Left kidney (tissue), 2 donors: Measurements from ENCODE around the gene THSD7A. TPM values are rescaled to one million over a fixed set of nuclear protein-coding genes. Genes with fewer than 3 reads are reported as not detected.

Source experiments
- DNase-seq: peaks from one replicate; pipeline ENCODE4 v3.0.0-alpha.2; 2013
- polyA plus RNA-seq: library from polyadenylated mRNA; unstranded; fragments of 120-200 nt; gene quantifications from one replicate; pipeline ENCODE4 v1.2.1, GENCODE V29; 2013; ENCODE audit not compliant: insufficient read length

THSD7A gene
- polyA plus RNA-seq, 1 donor = 86.9 TPM

DNA sequence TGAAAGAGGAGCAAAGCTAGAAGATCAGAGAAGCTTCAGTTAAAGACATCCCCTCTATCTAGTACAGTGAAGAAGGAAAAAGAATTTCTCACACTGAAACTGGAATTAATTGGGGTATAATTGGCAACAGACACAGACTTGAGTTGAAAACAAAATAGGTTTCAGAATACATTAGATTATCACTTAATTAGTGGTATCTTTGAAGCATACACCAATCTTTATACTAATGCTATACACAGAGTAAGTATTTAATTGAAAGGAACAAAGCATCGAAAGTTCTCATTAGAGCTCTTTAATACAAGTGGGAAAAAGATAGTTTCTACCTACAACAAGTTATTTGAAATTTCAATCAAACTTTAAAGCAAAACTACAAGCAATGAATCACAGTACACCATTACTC is 128.2 kb downstream of the THSD7A start:
- no peak for DNase-seq

DNA sequence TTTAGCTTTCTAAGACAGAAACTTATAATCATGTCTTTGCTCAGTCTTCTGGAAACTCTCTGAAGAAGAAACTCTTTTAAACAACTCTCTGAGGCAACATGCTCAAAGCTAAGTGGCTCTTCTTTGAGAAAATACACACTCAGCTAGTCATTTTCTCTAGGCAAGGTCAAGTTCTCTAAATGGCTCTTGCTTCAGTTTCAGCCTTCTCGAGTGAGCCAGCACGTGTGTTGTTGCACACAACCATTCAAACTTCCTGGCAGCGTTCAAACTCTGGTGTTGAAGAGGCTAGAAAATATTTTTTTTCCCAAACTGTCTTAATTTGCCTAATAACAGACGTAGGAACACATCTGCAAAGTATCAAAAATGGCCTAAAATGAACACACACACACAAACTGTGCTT is 129.1 kb downstream of the THSD7A start:
- no peak for DNase-seq

GRCh38 chr7:11701829-11702560 is 130.0 kb downstream of the THSD7A start:
- DNase-seq = no peak

DNA sequence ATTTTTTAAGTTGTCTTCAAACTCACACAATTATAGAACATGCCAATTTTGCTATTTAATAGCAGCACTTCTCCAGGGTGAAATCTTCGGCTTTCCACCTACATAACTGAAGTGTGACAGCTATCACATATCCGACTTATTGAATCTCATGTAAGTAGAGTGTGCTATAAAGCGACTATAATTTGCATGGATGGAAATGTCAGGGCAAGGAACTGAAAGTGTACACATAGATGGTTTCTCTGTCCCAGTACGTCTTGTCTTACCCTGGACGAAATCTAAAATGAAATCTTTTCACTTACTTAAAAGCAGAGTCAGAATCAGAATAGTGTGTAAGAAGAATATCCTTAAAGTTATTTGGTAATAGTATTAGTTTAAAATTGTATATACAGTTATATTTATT is 132.3 kb downstream of the THSD7A start:
- DNase-seq = no peak

DNA sequence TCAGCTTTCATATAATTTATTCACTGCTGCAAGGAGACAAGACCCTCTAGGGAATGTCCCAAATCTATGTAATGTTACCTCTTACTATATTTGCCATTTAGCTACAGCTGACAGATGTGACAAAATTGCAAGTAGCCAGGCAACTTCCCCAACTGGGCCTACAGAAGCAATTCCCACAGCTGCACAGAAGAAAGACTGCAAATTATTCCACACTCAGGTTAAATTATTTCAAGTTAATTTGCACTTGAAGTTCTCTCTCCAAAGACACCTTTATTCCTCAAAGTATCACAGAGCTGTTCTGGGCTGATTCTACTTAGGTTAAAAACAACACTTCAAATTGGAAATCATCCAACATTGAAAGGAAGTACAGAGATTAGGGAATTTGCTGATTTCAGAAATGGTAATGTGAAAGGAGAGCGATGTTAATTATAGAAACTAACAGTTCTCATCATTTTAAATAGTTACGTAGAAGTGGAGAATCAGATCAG is 133.6 kb downstream of the THSD7A start:
- DNase-seq = no peak

GRCh38 chr7:11690395-11690794 is 141.6 kb downstream of the THSD7A start:
- DNase-seq = no peak

DNA sequence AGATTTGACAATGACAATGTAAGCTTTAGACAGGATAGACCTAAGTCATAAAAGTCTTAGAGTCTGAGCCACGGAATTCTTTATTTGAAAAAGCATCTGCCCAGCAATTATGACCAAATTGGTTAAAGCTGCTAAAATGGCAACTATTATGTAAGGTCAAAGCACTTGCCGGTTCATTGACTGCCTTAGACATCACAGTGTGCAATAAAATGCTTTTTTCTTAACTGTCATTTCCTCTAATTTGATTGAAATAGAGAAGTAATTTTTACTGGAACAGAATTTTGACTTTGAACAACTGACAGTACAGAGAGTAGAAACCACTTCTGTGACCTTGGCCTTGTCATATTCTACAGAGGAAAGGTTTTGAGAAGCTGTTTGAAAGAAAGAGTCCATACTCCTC is 142.9 kb downstream of the THSD7A start:
- no peak for DNase-seq

- DNase-seq = no peak
Measured at GRCh38 chr7:11681461-11681860, 150.5 kb downstream of the THSD7A start.

GRCh38 chr7:11675163-11675562 is 156.8 kb downstream of the THSD7A start:
- no peak for DNase-seq

- no peak for DNase-seq
Measured at GRCh38 chr7:11668727-11669126, 163.3 kb downstream of the THSD7A start.

DNA sequence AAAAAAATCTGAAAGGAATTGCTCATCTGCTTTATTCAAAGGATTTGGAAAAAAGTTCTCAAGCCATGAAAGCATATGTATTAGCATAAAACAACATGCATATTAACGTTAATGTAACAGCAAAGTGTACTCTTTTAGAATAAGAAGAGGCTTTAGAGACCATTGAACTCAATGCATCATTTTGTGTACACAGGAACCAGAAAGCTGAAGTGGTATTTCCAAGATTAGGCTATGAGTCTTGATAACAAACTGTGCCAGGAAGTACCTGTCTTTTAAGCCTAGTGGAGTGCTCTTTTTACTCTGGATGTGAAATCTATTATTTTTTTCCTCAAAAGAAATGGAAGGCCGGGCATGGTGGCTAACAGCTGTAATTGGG is 164.2 kb downstream of the THSD7A start:
- DNase-seq = no peak

DNA sequence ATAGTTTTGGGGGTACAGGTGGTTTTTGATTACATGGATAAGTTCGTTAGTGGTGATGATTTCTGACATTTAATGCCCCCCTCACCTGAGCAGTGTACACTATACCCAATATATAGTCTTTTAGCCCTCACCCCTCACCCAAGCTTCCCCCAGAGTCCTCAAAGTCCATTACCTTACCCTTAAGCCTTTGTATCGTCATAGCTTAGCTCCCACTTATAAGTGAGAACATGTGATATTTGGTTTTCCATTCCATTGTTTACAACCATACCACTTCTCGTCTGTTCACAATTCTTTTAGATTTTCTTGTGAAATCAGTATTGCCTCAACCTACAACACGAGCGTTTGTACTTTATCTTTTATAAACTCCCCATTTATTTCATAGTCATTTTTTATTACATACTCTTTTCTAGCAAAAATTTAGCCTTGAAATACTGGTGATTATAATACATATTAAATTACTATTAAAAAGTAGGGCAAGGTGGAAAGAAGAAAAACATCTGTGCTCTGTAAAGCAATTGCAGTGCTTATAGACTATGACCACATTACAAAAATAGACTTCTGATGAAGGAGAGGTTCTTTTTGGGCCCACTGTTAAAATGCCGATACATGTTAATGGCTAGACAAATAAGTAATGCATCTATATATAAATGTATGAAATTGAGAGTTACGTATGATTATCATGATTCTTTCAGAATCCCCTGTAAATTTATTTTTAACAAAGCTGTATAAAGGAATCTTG is 164.8 kb downstream of the THSD7A start:
- DNase-seq = no peak

DNA sequence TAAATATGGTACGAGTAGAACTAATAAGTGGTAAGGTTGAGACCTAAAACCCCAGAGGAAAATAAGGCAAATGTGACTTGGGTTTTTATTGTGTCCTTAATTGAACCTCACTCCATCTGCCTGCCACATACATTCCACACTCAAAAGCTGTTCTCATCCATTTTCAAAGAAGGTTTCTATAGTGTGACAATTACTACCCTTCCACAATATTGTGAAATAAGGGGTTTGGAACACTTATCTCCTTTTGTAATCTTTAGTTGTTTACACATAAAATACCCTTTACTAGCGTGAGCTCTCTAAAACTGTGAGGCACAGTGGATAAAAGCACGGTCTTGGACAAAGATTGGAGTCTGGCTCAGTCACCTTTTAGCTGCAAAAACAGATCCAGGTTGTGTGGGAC is 166.6 kb downstream of the THSD7A start:
- DNase-seq = no peak

- DNase-seq = no peak
Measured at GRCh38 chr7:11655642-11656041, 176.4 kb downstream of the THSD7A start.

GRCh38 chr7:11655163-11655562 is 176.8 kb downstream of the THSD7A start:
- no peak for DNase-seq

DNA sequence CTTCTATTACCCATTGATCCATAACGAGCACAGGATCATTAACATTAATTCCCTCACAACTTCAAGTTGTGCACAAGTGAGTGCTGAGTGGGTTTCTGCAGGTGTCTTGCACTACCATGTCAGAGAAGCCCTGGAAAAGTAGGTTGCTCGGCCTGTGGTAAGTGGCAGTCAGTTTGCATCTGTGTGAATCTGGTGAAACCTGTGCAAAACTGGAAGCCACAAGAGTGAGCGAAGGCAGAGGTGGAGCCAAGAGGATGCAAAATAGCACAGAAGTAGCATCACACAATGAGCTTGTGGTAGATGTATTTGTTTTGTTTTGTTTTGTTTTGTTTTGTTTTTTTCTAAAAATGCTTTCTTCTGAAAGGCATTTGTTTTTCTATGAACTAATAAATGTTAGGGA is 181.5 kb downstream of the THSD7A start:
- DNase-seq = no peak

DNA sequence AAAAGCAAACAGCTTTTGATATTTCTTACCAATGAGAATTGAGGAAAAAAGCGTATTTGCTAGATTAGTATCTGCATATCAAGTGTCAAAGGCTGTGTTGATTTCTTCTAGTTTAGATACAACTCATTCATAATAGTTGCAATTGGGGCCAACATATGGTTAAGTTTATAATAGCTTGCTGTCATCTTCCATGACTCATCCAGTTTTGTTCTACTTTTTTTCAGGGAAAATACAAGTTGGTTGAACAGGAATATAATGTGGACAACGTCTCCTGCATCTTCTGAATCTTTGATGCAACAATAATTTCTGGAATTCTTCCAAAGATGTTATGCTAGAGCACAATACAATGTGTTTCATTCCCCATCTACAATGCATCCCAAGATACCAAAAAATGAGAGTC is 182.0 kb downstream of the THSD7A start:
- no peak for DNase-seq

GRCh38 chr7:11648980-11649379 is 183.0 kb downstream of the THSD7A start:
- no peak for DNase-seq

- DNase-seq = no peak
Measured at GRCh38 chr7:11648101-11648500, 183.9 kb downstream of the THSD7A start.

- DNase-seq = no peak
Measured at GRCh38 chr7:11642841-11643240, 189.2 kb downstream of the THSD7A start.

DNA sequence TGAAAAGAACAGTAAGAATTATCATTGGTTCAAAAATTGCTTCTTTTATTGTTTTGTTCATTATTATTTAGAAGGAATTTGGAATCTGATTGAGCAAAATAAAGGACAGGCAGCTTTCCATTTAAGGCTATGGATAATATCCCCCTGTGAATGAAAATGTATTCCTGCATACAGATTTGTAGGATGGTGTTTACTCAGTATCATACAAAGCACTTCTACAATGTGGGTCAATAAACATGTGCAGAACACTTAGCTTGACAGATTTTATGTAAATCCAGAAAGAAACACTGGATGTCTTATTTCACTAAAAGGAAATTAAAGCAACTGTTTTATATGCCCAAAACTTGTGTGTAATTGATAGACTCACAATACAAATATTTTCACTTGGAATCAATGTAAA is 189.7 kb downstream of the THSD7A start:
- DNase-seq = no peak

GRCh38 chr7:11638011-11638774 is 193.8 kb downstream of the THSD7A start:
- DNase-seq = no peak

DNA sequence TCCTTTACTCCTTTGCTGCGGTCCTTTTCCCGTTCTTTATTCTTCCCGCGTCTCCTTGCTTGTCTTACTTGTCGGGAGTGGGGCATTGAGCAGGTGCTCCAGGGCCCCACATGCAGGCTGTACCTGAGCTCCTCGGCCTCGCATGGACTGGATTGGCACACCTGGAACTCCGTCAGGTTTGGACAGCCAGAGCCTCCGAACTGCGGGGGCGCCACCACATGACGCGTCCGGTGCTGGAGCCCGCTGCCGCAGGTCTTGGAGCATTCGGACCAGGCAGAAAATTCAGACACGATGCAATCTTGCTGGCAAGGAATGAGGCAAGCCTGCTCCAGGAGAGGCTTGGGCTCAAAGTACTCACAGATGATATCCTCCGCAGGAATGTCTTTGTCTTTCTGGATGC is 195.7 kb downstream of the THSD7A start:
- DNase-seq = no peak
